ENCODE data around the gene BHLHE23. TPM values are rescaled to one million over a fixed set of nuclear protein-coding genes. Genes with fewer than 3 reads are reported as not detected.

Gene BHLHE23
- total and polyA plus RNA-seq, 4 donors, result not detected

DNA sequence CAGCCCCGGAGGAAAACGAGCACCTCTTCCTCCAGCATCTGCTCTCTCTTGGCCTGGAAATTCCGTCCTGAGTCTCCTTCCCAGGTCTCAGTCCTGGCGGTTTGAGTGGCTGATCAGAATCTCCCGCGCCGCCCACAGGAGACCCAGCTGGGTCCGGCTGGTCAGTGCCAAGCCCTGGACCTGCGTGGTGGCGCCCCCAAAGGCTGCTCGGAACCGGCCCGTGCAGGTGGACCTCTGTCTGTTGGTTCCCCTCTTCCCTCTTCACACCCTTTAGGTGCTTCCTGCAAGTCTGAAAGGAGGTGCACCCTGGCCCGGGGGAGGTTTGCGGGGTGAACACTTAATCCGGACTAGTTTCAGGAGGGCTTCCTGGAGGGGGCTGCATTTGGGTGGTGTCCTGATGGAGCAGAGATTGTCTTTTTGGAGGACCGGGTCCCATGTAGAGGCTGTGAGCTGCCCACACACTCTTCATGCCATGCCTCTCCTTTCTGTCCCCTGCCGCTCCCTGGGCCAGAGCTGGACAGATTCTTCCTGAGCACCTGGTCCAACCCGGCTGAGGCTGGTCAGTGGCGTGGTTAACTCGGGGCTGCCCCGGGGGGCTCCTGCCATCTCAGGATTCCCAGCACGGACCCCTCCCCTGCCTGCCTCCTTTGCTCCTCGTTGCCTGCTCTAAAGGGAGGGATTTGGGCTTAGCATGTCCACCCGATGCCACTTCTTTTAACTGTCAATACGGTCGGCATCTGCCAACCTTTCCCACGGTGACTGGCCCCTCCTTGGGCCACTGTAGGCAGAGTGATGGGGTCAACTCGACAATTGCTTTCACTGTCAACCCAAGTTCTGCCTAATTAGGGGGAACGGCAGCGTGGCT is 16.5 kb upstream of the BHLHE23 start:
- DNase-seq (no peak), ATAC-seq (ENCODE audit: insufficient read depth, low FRiP score) (no peak)
- no peak overlapping the region for H3K4me3 ChIP-seq
- H3K36me3 ChIP-seq (ENCODE audit: control insufficient read depth in 4 of 4, insufficient read depth in 4 of 4, low read length in 4 of 4), result no peaks in the 10 kb centered on the region
- WGBS, 2 donors, result 68 to 81% methylated on average over 31 of the region's 31 CpGs
- no peaks in the 10 kb centered on the region for H3K4me1 ChIP-seq (ENCODE audit: control insufficient read depth in 5 of 5, insufficient read depth in 5 of 5, low read length in 5 of 5)
- TF ChIP-seq, protein P1, sequence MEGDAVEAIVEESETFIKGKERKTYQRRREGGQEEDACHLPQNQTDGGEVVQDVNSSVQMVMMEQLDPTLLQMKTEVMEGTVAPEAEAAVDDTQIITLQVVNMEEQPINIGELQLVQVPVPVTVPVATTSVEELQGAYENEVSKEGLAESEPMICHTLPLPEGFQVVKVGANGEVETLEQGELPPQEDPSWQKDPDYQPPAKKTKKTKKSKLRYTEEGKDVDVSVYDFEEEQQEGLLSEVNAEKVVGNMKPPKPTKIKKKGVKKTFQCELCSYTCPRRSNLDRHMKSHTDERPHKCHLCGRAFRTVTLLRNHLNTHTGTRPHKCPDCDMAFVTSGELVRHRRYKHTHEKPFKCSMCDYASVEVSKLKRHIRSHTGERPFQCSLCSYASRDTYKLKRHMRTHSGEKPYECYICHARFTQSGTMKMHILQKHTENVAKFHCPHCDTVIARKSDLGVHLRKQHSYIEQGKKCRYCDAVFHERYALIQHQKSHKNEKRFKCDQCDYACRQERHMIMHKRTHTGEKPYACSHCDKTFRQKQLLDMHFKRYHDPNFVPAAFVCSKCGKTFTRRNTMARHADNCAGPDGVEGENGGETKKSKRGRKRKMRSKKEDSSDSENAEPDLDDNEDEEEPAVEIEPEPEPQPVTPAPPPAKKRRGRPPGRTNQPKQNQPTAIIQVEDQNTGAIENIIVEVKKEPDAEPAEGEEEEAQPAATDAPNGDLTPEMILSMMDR (IDR thresholded peaks at IDR 0.05; ENCODE audit: control extremely low read depth, extremely low read depth), result no peak
- peaks cover 15 to 54% (median 41%) of the 10 kb centered on the region in 3 donors for H3K27me3 ChIP-seq (ENCODE audit: control insufficient read depth in 3 of 3, insufficient read depth in 3 of 3, low read length in 2 of 3)
- no peak overlapping the region for H3K9ac ChIP-seq (ENCODE audit: insufficient read depth in 1 of 2, low read length in 2 of 2)
- peaks cover 0 to 13% (median 0%) of the 10 kb centered on the region in 4 donors for H3K9me3 ChIP-seq (ENCODE audit: control insufficient read depth in 4 of 4, insufficient read depth in 3 of 4, low read length in 3 of 4)
- no peak overlapping the region for H3K27ac ChIP-seq (ENCODE audit: low read depth in 1 of 2, low read length in 1 of 2)

DNA sequence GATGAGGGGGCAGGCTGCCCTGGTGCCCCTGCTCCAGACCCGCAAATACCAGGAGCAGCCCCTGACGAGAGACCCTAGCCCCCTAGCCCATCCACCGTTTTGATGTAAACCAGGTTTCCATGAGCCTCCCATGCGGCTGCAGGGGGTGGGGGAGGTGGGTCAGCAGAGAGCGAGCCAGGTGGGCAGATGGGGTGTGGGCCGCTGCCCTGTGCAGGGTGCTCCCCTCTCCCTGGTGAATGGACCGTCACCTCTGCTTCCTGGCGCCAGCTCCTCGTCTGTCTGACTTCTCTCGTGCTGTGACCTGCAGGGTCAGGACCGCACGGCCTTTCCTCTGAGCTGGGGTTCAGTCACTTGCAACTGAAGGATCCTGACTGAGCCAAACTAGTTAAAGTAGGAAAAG is 15.7 kb upstream of the BHLHE23 start:
- Histone ChIP-seq H3K36me3 (ENCODE audit: control insufficient read depth in 4 of 4, insufficient read depth in 4 of 4, low read length in 4 of 4) (no peaks in the 10 kb centered on the region), H3K27ac (ENCODE audit: low read depth in 1 of 2, low read length in 1 of 2) (no peak overlapping the region), H3K4me1 (ENCODE audit: control insufficient read depth in 5 of 5, insufficient read depth in 5 of 5, low read length in 5 of 5) (no peaks in the 10 kb centered on the region), H3K27me3 (ENCODE audit: control insufficient read depth in 3 of 3, insufficient read depth in 3 of 3, low read length in 2 of 3) (peaks cover 21 to 48% (median 35%) of the 10 kb centered on the region in 3 donors), H3K9ac (ENCODE audit: insufficient read depth in 1 of 2, low read length in 2 of 2) (no peak overlapping the region), H3K9me3 (ENCODE audit: control insufficient read depth in 4 of 4, insufficient read depth in 3 of 4, low read length in 3 of 4) (peaks cover 0 to 13% (median 0%) of the 10 kb centered on the region in 4 donors), H3K4me3 (no peak overlapping the region)
- ATAC-seq (ENCODE audit: insufficient read depth, low FRiP score) (no peak), DNase-seq (no peak)
- TF ChIP-seq, protein P1 (IDR thresholded peaks at IDR 0.05; ENCODE audit: control extremely low read depth, extremely low read depth), result no peak
- WGBS, 2 donors, result 47 to 68% methylated on average over 12 of the region's 12 CpGs

DNA sequence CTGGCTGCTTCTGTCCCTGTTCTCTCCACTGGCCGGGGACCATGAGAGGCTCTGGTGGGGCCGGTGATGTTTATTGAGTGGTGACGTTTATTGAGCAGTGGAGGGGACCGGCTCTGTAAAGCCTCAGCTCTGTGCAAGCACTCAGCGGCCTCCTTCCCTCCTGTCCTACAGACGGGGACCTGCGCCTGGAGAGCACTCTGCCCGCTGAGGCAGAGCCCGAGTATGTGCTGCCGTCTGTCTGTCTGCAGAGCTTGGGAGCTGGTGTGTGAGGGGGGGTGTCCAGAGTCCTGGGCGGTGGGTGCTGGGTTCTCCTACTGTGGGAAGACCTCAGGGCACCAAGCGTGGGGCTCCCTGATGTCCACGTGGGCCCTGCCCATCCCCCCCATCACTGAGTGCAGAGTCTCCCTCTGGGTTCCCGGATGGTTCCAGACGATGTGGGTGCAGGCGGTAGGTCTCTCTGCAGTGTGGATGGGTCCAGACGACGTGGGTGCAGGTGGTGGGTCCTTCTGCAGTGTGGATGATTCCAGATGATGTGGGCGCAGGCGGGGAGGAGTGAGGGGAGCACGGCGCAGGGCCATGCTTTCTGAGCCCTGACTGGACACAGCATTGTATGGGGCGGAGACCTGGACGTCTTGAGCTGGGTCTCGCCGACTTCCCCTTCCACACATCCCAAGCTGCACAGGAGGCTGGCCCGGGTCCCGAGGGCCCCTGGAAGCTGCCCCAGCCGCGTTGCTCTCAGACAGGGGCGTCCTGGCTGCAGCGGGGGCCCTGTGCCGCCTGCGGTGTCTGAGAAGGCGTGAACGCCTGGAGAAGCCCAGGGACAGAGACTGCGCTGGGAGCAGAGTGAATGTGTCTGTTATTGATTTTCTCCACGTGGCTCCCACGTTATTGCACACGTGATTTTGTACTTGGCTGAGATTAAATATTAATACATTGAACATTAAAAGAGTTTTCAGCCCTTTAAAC is 14.9 kb upstream of the BHLHE23 start:
- H3K36me3 ChIP-seq (ENCODE audit: control insufficient read depth in 4 of 4, insufficient read depth in 4 of 4, low read length in 4 of 4), result no peaks in the 10 kb centered on the region
- no peak overlapping the region for H3K9ac ChIP-seq (ENCODE audit: insufficient read depth in 1 of 2, low read length in 2 of 2)
- peaks cover 25 to 39% (median 27%) of the 10 kb centered on the region in 3 donors for H3K27me3 ChIP-seq (ENCODE audit: control insufficient read depth in 3 of 3, insufficient read depth in 3 of 3, low read length in 2 of 3)
- ATAC-seq (ENCODE audit: insufficient read depth, low FRiP score) (no peak), DNase-seq (no peak)
- no peak overlapping the region for H3K4me3 ChIP-seq
- H3K27ac ChIP-seq (ENCODE audit: low read depth in 1 of 2, low read length in 1 of 2), result no peak overlapping the region
- TF ChIP-seq, protein P1 (IDR thresholded peaks at IDR 0.05; ENCODE audit: control extremely low read depth, extremely low read depth), result no peak
- H3K9me3 ChIP-seq (ENCODE audit: control insufficient read depth in 4 of 4, insufficient read depth in 3 of 4, low read length in 3 of 4), result peaks cover 0 to 14% (median 0%) of the 10 kb centered on the region in 4 donors
- WGBS, 2 donors, result 67 to 81% methylated on average over 40 of the region's 40 CpGs
- H3K4me1 ChIP-seq (ENCODE audit: control insufficient read depth in 5 of 5, insufficient read depth in 5 of 5, low read length in 5 of 5), result no peaks in the 10 kb centered on the region
